Heart left ventricle (tissue), 13 donors: ENCODE data around the gene LRP1B.

ENCODE experiments used
- POLR2A ChIP-seq, 2 donors: fragments of 450-650 bp; IDR thresholded peaks; one replicate each; pipeline ENCODE4 v1.6.1; 2017; ENCODE audit warnings: antibody characterized with exemption in 2 of 2, mild to moderate bottlenecking in 2 of 2, moderate library complexity in 2 of 2
- TF ChIP-seq, protein P1 (sequence below), 12 donors: fragments of 200-600 bp; sonication (generic) in 4 of 12; IDR thresholded peaks; one replicate each; pipeline versions ENCODE4 v1.5.0 to v1.8.0; 2018 to 2022; ENCODE audit warnings: antibody characterized with exemption in 12 of 12, mild to moderate bottlenecking in 5 of 12
- donor health status: ischemic (EF 13 %, LVEDD 7.1; RV severe dilation, severe dysfunction).
- donor health status: DM: no; HTN: yes; CAD: no.
- donor health status: DM: no; HTN: no; CAD: no.
- donor health status: ischemic (EF 25% LVEDD 6.9; RV normal size, moderate dysfunction).
- donor health status: ischemic (EF 25% LVEDD 5.7; RV mildly dilated, moderate dysfunction).
- donor health status: ischemic (EF 35%, LVEDD 5.7; RV mildly dilated, moderate dysfunction).
- donor health status: nonischemic (EF 11% LVEDD 7.7; RV severe dilation, severe dysfunction).
- donor health status: DM: yes; HTN: yes; CAD: no.
- donor health status: PGD.
- donor health status: ischemic (EF 29% LVEDD 5.4; RV normal size, mild dysfunction).
- donor health status: nonischemic (EF 23%, LVEDD 6.1; RV moderate dilation, normal function).

DNA sequence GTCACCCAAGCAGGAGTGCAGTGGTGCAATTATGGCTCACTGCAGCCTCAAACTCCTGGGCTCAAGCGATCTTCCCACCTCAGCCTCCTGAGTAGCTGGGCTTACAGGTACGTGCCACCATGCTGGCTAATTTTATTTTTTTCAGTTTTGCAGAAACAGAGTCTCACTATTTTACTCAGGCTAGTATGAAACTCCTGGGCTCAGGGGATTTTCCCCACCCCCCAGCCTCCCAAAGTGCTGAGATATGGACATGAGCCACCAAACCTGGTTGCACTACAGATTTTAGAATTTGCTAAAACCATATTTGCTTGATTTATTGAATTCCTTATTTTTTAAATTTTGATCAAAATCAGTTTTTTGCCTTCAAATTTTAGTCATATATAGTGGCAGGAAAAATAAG lies 1553.4 kb downstream of the LRP1B start:
- no peak for TF ChIP-seq POLR2A (IDR thresholded peaks at IDR 0.05)
- TF ChIP-seq, protein P1, sequence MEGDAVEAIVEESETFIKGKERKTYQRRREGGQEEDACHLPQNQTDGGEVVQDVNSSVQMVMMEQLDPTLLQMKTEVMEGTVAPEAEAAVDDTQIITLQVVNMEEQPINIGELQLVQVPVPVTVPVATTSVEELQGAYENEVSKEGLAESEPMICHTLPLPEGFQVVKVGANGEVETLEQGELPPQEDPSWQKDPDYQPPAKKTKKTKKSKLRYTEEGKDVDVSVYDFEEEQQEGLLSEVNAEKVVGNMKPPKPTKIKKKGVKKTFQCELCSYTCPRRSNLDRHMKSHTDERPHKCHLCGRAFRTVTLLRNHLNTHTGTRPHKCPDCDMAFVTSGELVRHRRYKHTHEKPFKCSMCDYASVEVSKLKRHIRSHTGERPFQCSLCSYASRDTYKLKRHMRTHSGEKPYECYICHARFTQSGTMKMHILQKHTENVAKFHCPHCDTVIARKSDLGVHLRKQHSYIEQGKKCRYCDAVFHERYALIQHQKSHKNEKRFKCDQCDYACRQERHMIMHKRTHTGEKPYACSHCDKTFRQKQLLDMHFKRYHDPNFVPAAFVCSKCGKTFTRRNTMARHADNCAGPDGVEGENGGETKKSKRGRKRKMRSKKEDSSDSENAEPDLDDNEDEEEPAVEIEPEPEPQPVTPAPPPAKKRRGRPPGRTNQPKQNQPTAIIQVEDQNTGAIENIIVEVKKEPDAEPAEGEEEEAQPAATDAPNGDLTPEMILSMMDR (IDR thresholded peaks at IDR 0.05): no peak
